ENCODE measurements around the gene NCK2.

The NCK2 gene

DNA sequence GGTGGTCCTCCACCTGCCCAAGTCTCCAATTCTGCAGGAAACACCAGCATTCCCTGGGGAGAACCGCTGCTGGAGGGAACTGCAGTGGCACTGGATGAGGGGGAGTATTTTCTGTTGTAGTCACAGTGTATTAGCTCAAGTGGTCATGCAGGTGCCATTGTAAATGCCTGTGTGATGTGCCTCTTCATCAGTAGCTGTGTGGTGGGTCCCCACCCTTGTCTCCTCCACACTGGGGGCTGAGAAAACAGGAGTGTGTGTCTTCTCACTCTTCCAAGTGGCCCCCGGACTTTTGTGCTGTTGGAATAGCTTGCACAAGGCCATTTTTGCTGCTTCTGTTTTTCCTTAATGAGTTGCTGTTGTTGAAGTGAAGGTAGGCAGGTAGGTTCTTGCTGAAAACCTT, 8.7 kb downstream of the NCK2 start:
- Histone ChIP-seq H2BK15ac (ENCODE audit: low read depth, poor library complexity, severe bottlenecking) (no peak overlapping the region), H3K9ac (ENCODE audit: low read length) (no peak overlapping the region), H3K9me3 (ENCODE audit: control insufficient read depth, low read length) (no peaks in the 10 kb centered on the region), H3K4me1 (ENCODE audit: control insufficient read depth, insufficient read depth, low read depth, low read length) (peaks cover 9% of the 10 kb centered on the region), H3K36me3 (ENCODE audit: control insufficient read depth in 1 of 2, insufficient read depth in 2 of 2, low read depth in 1 of 2, low read length in 2 of 2) (peaks cover 0 to 4% of the 10 kb centered on the region in 2 experiments), H2AK5ac (ENCODE audit: low read length, severe bottlenecking) (no peak overlapping the region), H3K4me2 (ENCODE audit: low read length, poor library complexity, severe bottlenecking) (no peak overlapping the region), H2BK120ac (ENCODE audit: low read depth, low read length) (no peak overlapping the region), H4K8ac (ENCODE audit: low read length) (peak overlapping the region; percentile 39), H3K27me3 (ENCODE audit: control insufficient read depth in 1 of 2, insufficient read depth in 1 of 2, low read length in 2 of 2) (no peaks in the 10 kb centered on the region), H2BK12ac (ENCODE audit: low read length in 2 of 2) (no peak overlapping the region), H2BK5ac (ENCODE audit: low read depth, low read length, poor library complexity, severe bottlenecking) (no peak overlapping the region), H3K14ac (ENCODE audit: low read length in 2 of 2) (no peak overlapping the region), H2AFZ (ENCODE audit: low read depth, low read length) (no peak overlapping the region), H3K23ac (ENCODE audit: low read length in 2 of 2) (no peak overlapping the region), H3K4me3 (ENCODE audit: insufficient read depth in 1 of 2, low read depth in 1 of 2, low read length in 2 of 2) (no peak overlapping the region), H3K4ac (ENCODE audit: low read depth in 1 of 2, low read length in 2 of 2) (no peak overlapping the region), H3K79me1 (replicated peaks; ENCODE audit: low read length, poor library complexity, severe bottlenecking) (peaks cover 37% of the 10 kb centered on the region), H4K91ac (ENCODE audit: low read length) (peak overlapping the region; percentile 67), H3K27ac (ENCODE audit: low read length, poor library complexity, severe bottlenecking) (no peak overlapping the region), H3K18ac (ENCODE audit: low read depth in 1 of 2, low read length in 2 of 2) (no peak overlapping the region)
- no peak for DNase-seq
- WGBS: 97% methylated on average over 2 of the region's 2 CpGs

DNA sequence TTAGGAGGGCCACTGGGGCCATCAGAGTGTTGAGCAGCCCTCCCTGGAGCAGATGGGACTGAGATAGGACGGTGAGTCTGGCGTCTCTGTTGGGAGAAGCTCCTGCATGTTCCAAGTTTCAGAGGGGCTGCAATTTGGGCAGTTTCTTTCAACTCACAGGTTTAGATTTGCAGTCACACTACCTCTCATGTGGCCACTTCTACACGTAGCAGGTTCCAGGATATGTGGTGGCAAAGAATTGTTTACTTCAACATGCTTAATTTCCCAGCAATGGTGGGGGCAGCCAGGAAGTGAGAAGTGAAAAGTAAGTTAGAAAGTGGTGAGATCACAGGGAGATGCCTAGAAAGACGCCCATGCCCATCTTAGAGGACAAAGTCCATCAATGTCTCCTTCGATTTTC, 9.3 kb downstream of the NCK2 start:
- Histone ChIP-seq H2AK5ac (ENCODE audit: low read length, severe bottlenecking) (no peak overlapping the region), H2AFZ (ENCODE audit: low read depth, low read length) (no peak overlapping the region), H2BK15ac (ENCODE audit: low read depth, poor library complexity, severe bottlenecking) (no peak overlapping the region), H2BK120ac (ENCODE audit: low read depth, low read length) (no peak overlapping the region), H3K36me3 (ENCODE audit: control insufficient read depth in 1 of 2, insufficient read depth in 2 of 2, low read depth in 1 of 2, low read length in 2 of 2) (peaks cover 0 to 4% of the 10 kb centered on the region in 2 experiments), H3K14ac (ENCODE audit: low read length in 2 of 2) (no peak overlapping the region), H3K27ac (ENCODE audit: low read length, poor library complexity, severe bottlenecking) (no peak overlapping the region), H4K91ac (ENCODE audit: low read length) (no peak overlapping the region), H3K4me1 (ENCODE audit: control insufficient read depth, insufficient read depth, low read depth, low read length) (peaks cover 9% of the 10 kb centered on the region), H2BK12ac (ENCODE audit: low read length in 2 of 2) (no peak overlapping the region), H3K18ac (ENCODE audit: low read depth in 1 of 2, low read length in 2 of 2) (peak overlapping the region in 1 of 2 experiments; percentile 41), H3K27me3 (ENCODE audit: control insufficient read depth in 1 of 2, insufficient read depth in 1 of 2, low read length in 2 of 2) (no peaks in the 10 kb centered on the region), H3K9ac (ENCODE audit: low read length) (no peak overlapping the region), H3K23ac (ENCODE audit: low read length in 2 of 2) (no peak overlapping the region), H3K4me2 (ENCODE audit: low read length, poor library complexity, severe bottlenecking) (no peak overlapping the region), H3K79me1 (replicated peaks; ENCODE audit: low read length, poor library complexity, severe bottlenecking) (peaks cover 37% of the 10 kb centered on the region), H3K4ac (ENCODE audit: low read depth in 1 of 2, low read length in 2 of 2) (no peak overlapping the region), H2BK5ac (ENCODE audit: low read depth, low read length, poor library complexity, severe bottlenecking) (no peak overlapping the region), H3K9me3 (ENCODE audit: control insufficient read depth, low read length) (no peaks in the 10 kb centered on the region), H4K8ac (ENCODE audit: low read length) (no peak overlapping the region), H3K4me3 (ENCODE audit: insufficient read depth in 1 of 2, low read depth in 1 of 2, low read length in 2 of 2) (no peak overlapping the region)
- WGBS: 81% methylated on average over 3 of the region's 5 CpGs
- DNase-seq: no peak

DNA sequence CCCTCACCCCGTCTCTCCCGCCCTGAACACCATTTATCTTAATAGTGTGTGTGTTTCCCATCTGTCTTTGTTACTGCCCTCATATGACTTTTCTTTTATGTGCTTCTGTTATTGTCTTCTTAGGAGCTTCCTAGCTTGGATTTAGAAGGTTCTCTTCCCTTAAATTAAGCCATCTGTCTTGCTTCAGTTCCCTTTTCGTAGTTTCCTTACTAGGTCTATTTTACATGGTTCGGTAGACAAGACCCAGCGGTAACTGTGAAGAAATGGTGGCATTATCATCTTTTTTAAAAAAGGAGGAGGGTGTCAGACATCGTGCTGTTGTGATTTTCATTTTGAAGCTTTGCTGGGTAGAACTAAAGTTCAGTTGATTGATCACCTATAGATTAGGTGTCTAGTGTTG, 10.3 kb downstream of the NCK2 start:
- 100% methylated on average over 6 of the region's 6 CpGs for WGBS
- no peak for DNase-seq

DNA sequence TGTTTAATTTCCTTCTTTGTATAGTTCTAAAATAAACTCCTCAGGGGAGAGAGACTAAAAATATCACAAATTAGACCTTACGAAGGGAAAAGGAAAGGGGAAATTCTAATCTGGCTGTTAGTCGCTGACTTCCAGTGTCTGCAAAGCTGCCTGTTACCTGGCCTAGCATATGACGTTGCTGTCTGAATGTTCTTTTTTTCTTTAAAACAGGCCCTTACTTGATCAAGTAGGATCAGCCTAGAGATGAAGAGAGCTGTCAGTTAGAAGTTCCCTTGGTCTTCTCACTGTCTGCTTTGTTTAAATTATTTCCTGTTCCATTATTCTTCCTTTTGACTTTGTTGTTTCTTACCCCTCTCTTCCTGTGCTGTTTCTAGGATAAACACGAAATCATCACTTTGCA, 11.2 kb downstream of the NCK2 start:
- no peak overlapping the region for H2BK5ac ChIP-seq (ENCODE audit: low read depth, low read length, poor library complexity, severe bottlenecking)
- H2AK5ac ChIP-seq (ENCODE audit: low read length, severe bottlenecking): no peak overlapping the region
- H3K23ac ChIP-seq (ENCODE audit: low read length in 2 of 2): no peak overlapping the region
- H3K9me3 ChIP-seq (ENCODE audit: control insufficient read depth, low read length): no peaks in the 10 kb centered on the region
- no peak overlapping the region for H3K4me2 ChIP-seq (ENCODE audit: low read length, poor library complexity, severe bottlenecking)
- H2AFZ ChIP-seq (ENCODE audit: low read depth, low read length): no peak overlapping the region
- H4K8ac ChIP-seq (ENCODE audit: low read length): no peak overlapping the region
- no peak overlapping the region for H3K18ac ChIP-seq (ENCODE audit: low read depth in 1 of 2, low read length in 2 of 2)
- peaks cover 0 to 4% of the 10 kb centered on the region in 2 experiments for H3K36me3 ChIP-seq (ENCODE audit: control insufficient read depth in 1 of 2, insufficient read depth in 2 of 2, low read depth in 1 of 2, low read length in 2 of 2)
- H3K14ac ChIP-seq (ENCODE audit: low read length in 2 of 2): no peak overlapping the region
- no peak overlapping the region for H3K4me3 ChIP-seq (ENCODE audit: insufficient read depth in 1 of 2, low read depth in 1 of 2, low read length in 2 of 2)
- H3K4ac ChIP-seq (ENCODE audit: low read depth in 1 of 2, low read length in 2 of 2): no peak overlapping the region
- 82% methylated on average over 3 of the region's 4 CpGs for WGBS
- H3K79me1 ChIP-seq (replicated peaks; ENCODE audit: low read length, poor library complexity, severe bottlenecking): peaks cover 40% of the 10 kb centered on the region
- DNase-seq: no peak
- H2BK120ac ChIP-seq (ENCODE audit: low read depth, low read length): no peak overlapping the region
- H4K91ac ChIP-seq (ENCODE audit: low read length): no peak overlapping the region
- H3K4me1 ChIP-seq (ENCODE audit: control insufficient read depth, insufficient read depth, low read depth, low read length): peaks cover 5% of the 10 kb centered on the region
- no peak overlapping the region for H2BK12ac ChIP-seq (ENCODE audit: low read length in 2 of 2)
- no peak overlapping the region for H3K27ac ChIP-seq (ENCODE audit: low read length, poor library complexity, severe bottlenecking)
- H3K9ac ChIP-seq (ENCODE audit: low read length): no peak overlapping the region
- H2BK15ac ChIP-seq (ENCODE audit: low read depth, poor library complexity, severe bottlenecking): no peak overlapping the region
- no peaks in the 10 kb centered on the region for H3K27me3 ChIP-seq (ENCODE audit: control insufficient read depth in 1 of 2, insufficient read depth in 1 of 2, low read length in 2 of 2)

More for the DNA sequence above, 10.3 kb downstream of the NCK2 start:
- no peak overlapping the region for H2AK5ac ChIP-seq (ENCODE audit: low read length, severe bottlenecking)
- peak overlapping the region in 1 of 2 experiments; percentile 24 for H3K4ac ChIP-seq (ENCODE audit: low read depth in 1 of 2, low read length in 2 of 2)
- no peaks in the 10 kb centered on the region for H3K9me3 ChIP-seq (ENCODE audit: control insufficient read depth, low read length)
- H3K18ac ChIP-seq (ENCODE audit: low read depth in 1 of 2, low read length in 2 of 2): no peak overlapping the region
- peaks cover 3% of the 10 kb centered on the region for H3K4me1 ChIP-seq (ENCODE audit: control insufficient read depth, insufficient read depth, low read depth, low read length)
- peak overlapping the region in 1 of 2 experiments; percentile 67 for H3K23ac ChIP-seq (ENCODE audit: low read length in 2 of 2)
- no peak overlapping the region for H3K4me3 ChIP-seq (ENCODE audit: insufficient read depth in 1 of 2, low read depth in 1 of 2, low read length in 2 of 2)
- H2BK12ac ChIP-seq (ENCODE audit: low read length in 2 of 2): no peak overlapping the region
- no peak overlapping the region for H2BK120ac ChIP-seq (ENCODE audit: low read depth, low read length)
- H3K4me2 ChIP-seq (ENCODE audit: low read length, poor library complexity, severe bottlenecking): no peak overlapping the region
- no peak overlapping the region for H2AFZ ChIP-seq (ENCODE audit: low read depth, low read length)
- H3K27me3 ChIP-seq (ENCODE audit: control insufficient read depth in 1 of 2, insufficient read depth in 1 of 2, low read length in 2 of 2): no peaks in the 10 kb centered on the region
- H3K36me3 ChIP-seq (ENCODE audit: control insufficient read depth in 1 of 2, insufficient read depth in 2 of 2, low read depth in 1 of 2, low read length in 2 of 2): peaks cover 0 to 4% of the 10 kb centered on the region in 2 experiments
- H4K8ac ChIP-seq (ENCODE audit: low read length): no peak overlapping the region
- H3K14ac ChIP-seq (ENCODE audit: low read length in 2 of 2): no peak overlapping the region
- H3K79me1 ChIP-seq (replicated peaks; ENCODE audit: low read length, poor library complexity, severe bottlenecking): peaks cover 36% of the 10 kb centered on the region
- H2BK5ac ChIP-seq (ENCODE audit: low read depth, low read length, poor library complexity, severe bottlenecking): no peak overlapping the region
- no peak overlapping the region for H4K91ac ChIP-seq (ENCODE audit: low read length)
- H2BK15ac ChIP-seq (ENCODE audit: low read depth, poor library complexity, severe bottlenecking): no peak overlapping the region
- no peak overlapping the region for H3K9ac ChIP-seq (ENCODE audit: low read length)
- H3K27ac ChIP-seq (ENCODE audit: low read length, poor library complexity, severe bottlenecking): no peak overlapping the region

Measured in mesenchymal stem cell (in vitro differentiated cells and primary cell).